Posterior cingulate gyrus (tissue), 11 donors: ENCODE measurements around the gene FAM117B.
"Not testable (repeated sequence)": the region's sequence is repeated elsewhere in the genome, so short reads cannot be mapped to it uniquely, and the experiment has no call there.

Experiments
- DNase-seq, 10 donors: peaks; one replicate each; pipeline versions ENCODE4 v3.0.0 to v3.0.0-alpha.2; 2020 to 2021; ENCODE audit warnings: mixed read lengths in 3 of 10
- intact Hi-C: fragments of 100-400 bp; cut with DNase I; formaldehyde crosslinking; loops from one replicate; pipeline ENCODE4 v1.15.1; 2023

Gene FAM117B

DNA sequence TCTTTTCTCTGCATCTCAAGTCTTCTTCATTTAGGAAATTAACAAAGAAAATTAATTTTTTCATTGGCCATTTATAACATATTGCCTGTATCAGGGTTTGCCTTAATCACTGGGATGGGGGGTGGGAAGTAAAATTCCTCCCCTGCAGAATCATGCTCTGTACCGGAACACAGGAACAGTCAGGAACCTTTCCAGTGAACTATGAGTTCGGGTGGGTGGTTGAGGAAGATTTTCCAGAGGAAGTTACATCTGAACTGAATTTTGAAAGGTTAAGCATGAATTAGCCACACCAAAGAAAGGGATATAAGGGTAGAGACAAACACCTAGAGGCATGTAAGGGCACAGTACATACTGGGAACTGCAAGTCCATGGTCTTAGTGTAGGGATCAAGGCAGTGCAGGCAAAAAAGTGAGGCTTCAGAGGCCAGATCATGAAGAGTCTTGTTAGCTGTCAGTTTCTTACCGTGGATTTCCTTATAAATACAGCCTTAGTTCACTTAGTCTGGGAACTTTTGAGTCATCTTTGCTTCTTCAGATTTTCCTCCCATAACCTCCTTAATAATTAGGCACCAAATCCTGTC lies 55.6 kb downstream of the FAM117B start:
- intact Hi-C loops, result no loop called here

DNA sequence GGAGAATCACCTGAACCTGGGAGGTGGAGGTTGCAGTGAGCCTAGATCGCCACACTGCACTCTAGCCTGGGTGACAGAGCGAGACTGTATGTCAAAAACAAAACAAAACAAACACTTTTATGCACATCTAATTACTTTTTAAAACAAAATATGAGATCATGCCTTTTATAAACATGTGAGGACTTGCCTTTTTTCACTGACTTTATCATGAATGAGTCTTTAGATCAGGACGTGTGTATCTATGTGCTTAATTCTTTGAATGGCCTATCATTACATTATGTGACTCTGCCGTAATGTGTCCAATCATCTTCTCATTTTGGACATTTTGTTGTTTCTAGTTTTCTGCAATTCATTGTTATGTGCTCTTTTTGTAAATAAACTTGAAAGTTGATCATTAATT lies 58.7 kb downstream of the FAM117B start:
- intact Hi-C loops, result no loop called here
- no peak for DNase-seq

More for the DNA sequence above, 55.6 kb downstream of the FAM117B start:
- no peak for DNase-seq

- intact Hi-C loops, result no loop called here
- no peak for DNase-seq
These were observed 60.4 kb downstream of the FAM117B start for GRCh38 chr2:202695166-202695565.

- intact Hi-C loops, result no loop called here
- no peak for DNase-seq
These were observed 65.5 kb downstream of the FAM117B start for GRCh38 chr2:202700075-202700901.

DNA sequence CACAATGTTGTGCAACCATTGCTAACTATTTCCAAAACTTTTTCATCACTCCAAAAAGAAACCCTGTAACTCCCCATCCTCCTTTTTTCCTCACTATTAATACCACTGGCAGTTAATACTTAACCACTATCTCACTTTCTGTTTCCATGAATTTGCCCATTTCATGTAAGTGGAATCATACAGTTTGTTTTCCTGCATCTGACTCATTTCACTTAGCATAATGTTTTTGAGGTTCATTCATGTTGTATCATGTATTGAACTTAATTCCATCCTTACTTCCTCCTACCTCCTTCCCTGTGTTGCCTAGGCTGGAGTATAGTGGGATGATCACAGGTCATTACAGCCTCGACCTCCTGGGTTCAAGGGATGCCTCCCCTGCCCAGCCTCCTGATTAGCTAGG lies 68.3 kb downstream of the FAM117B start:
- intact Hi-C loops, result no loop called here
- DNase-seq, result no peak

DNA sequence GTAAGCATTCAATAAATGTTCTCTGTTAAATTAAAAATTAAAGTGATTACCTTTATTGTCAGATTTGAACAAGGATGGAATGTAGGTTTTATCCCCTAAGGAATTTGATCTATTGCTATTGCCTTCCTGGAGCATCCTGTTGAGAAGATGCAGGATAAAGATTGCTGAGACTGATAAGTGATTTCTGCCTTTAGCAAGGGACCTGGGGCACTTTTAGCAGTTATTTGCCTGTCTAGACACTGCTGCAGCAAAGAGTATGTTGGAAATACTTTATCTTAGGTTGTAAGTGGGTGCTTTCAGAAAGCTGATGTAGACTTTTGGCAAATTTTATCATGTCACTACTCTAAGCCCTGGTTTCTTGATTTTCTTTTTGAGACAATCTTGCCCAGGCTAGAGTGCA lies 69.5 kb downstream of the FAM117B start:
- intact Hi-C loops, result no loop called here
- DNase-seq, result no peak

DNA sequence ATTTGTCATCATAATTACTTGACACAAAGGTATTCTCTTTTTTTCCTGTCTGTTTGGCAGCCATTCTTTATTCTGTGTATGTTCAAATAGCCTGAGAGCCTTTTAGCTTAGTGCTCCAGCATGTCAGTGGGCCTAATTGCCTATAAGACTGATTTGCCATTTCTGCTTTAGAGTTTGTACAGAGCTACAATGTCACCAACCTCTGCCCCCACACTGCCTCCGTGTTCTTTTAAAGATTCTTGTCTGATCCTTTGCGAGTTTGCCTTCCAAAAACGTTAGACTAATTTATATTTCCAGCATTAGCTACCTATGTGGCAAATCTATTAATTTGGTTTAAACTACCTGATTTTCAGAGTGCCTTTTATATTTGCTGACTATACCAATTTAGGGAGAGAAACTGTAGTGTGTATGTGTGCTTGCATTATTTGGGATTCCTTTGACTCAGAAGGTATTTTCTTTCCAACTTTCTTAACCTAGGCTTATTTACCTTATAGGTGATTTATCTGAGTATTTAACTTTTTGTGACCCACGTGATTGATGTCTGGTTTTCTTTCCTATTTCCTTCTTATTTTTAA lies 70.8 kb downstream of the FAM117B start:
- no peak for DNase-seq
- intact Hi-C loops, result no loop called here

DNA sequence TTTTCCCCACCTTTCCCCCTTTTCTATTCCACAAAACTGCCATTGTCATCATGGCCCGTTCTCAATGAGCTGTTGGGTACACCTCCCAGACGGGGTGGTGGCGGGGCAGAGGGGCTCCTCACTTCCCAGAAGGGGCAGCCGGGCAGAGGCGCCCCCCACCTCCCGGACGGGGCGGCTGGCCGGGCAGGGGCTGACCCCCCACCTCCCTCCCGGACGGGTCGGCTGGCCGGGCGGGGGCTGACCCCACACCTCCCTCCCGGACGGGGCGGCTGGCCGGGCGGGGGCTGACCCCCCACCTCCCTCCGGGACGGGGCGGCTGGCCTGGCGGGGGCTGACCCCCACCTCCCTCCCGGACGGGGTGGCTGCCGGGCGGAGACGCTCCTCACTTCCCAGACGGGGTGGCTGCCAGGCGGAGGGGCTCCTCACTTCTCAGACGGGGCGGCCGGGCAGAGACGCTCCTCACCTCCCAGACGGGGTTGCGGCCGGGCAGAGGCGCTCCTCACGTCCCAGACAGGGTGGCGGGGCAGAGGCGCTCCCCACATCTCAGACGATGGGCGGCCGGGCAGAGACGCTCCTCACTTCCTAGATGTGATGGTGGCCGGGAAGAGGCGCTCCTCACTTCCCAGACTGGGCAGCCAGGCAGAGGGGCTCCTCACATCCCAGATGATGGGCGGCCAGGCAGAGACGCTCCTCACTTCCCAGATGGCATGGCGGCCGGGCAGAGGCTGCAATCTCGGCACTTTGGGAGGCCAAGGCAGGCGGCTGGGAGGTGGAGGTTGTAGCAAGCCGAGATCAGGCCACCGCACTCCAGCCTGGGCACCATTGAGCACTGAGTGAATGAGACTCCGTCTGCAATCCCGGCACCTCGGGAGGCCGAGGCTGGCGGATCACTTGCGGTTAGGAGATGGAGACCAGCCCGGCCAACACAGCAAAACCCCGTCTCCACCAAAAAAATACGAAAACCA lies 80.5 kb downstream of the FAM117B start:
- DNase-seq, result peak in 1 of 10 donors; percentile 33
- intact Hi-C loops, result not testable (repeated sequence)

- no peak for DNase-seq
- intact Hi-C loops, result no loop called here
These were observed 81.4 kb downstream of the FAM117B start for GRCh38 chr2:202716114-202716718.

DNA sequence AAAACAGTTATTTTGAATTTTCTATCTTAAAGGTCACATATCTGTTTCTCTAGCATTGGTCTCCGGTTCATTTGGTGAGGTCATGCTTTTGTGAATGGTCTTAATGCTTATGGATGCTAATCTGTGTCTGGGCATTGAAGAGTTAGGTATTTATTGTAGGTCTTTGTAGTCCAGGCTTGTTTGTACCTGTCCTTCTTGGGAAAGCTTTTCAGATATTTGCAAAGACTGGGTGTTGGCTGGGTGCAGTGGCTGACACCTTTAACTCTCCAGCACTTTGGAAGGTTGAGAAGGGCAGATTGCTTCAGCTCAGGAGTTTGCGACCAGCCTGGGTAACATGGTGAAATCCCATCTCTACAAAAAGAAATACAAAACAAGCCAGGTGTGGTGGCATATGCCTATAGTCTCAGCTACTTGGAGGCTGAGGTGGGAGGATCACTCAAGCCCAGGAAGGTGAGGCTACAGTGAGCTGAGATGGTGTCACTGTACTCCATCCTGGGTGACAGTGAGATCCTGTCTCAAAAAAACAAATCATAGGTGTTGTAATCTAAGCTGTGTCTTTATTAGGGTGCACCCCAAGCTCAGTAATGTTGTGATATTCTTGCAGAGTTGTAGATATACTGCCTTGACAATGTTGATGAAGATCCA lies 82.3 kb downstream of the FAM117B start:
- no peak for DNase-seq
- intact Hi-C loops, result no loop called here

DNA sequence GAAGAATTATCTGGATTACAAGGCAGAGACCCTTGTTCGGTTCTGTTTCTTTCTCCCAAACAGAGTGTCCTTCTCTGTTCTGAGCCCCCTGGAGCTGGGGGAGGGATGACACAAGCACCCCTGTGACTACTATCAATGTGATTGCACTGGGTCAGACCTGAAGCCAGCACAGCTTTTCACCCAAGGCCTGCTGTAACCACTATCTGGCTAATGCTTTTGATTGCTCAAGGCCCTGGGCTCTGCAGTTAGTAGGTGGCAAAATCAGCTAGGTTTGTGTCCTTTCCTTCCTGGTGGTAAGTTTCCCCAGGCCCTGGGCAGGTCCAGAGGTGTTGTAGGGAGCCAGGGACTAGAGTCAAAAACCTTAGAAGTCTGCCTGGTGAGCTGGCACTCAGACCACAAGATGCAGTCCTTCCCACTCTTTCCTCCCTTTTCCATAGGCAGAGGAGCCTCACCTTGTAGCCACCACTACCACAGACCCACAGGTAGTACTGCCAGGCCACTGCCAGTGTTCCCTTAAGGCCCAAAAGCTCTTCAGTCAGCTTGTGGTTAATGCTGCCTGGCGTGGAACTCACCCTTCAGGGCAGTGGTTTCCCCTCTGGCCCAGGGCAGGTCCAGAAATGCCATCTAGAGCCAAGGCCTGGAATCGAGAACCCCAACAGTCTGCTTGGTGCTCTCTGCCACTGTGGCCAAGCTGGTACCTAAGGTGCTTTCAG lies 83.0 kb downstream of the FAM117B start:
- intact Hi-C loops, result no loop called here
- DNase-seq, result peak in 1 of 10 donors; percentile 26

- intact Hi-C loops, result no loop called here
- no peak for DNase-seq
These were observed 83.8 kb downstream of the FAM117B start for GRCh38 chr2:202718614-202719013.

- intact Hi-C loops, result no loop called here
- DNase-seq, result no peak
These were observed 85.5 kb downstream of the FAM117B start for GRCh38 chr2:202720226-202720625.

- no peak for DNase-seq
- intact Hi-C loops, result no loop called here
These were observed 86.9 kb downstream of the FAM117B start for GRCh38 chr2:202721621-202722020.

GRCh38 chr2:202723746-202724145 lies 89.0 kb downstream of the FAM117B start:
- intact Hi-C loops, result no loop called here
- no peak for DNase-seq

DNA sequence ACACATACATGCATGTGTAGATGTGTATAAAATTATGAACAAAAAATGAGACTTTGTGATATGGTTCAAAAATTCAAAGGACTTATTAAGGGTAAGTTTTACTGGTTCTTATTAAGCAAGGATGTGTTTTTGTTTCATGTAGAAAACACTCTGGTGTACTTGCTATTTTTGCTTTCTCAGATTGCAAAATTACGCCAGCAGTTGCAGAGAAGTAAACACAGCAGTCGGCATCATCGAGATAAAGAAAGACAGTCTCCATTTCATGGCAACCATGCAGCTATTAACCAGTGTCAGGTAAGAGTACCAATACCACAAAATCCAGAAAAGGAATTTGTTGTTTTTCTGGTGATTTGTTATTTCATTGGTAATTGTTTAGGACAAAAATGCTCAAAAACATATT lies 91.3 kb downstream of the FAM117B start:
- intact Hi-C loops, result no loop called here
- DNase-seq, result no peak

DNA sequence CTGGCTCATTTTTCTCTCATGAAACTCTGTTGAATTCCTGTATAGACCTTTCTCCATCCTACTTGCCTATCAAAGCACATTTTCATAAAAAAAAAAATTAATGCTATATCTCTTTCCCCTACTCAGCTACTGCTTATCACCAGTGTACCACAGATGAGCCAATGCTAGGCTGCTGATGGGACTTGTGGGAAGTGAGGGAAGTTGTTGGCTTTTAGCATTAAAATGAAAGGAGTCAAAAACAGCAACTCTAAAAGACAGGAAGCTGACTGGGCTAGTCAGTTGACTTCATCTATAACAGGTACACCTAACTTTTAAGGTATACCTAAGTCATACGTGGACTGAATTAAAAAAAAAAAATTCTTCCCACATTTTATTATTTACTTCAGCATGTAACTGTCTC lies 102.1 kb downstream of the FAM117B start:
- intact Hi-C loops, result no loop called here
- DNase-seq, result no peak

DNA sequence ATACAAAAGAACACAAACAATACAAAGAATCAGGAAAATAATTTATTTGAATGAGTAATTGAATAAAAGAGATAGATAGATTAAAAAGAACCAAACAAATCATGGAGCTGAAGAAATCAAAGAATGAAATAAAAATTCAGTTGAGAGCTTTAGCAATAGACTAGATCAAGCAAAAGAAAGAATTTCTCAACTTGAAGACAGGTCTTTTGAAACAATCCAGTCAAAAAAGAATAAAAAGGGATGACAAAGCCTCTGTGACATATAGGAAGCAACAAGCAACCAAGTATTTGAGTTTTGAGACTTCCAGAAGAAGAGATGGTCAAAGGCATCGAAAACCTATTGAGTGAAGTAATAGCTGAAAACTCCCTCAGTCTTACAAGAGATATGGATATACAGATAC lies 108.8 kb downstream of the FAM117B start:
- intact Hi-C loops, result no loop called here
- DNase-seq, result no peak

GRCh38 chr2:202749477-202749876 lies 114.7 kb downstream of the FAM117B start:
- intact Hi-C loops, result no loop called here
- no peak for DNase-seq
